Neuronal stem cell (in vitro differentiated cells): ENCODE data around the gene PCGF3.

ENCODE experiments used
- DNase-seq: peaks from one replicate; pipeline ENCODE4 v3.0.0-alpha.2; 2013; ENCODE audit warnings: low spot score
- H2AFZ ChIP-seq: one replicate; pipeline ENCODE4 v1.6.1; 2013; ENCODE audit warnings: mild to moderate bottlenecking, low read length, inconsistent platforms
- H2AK5ac ChIP-seq: 2 replicates; pipeline ENCODE4 v1.6.1; 2013; ENCODE audit warnings: low read depth, mild to moderate bottlenecking, inconsistent platforms, low read length, moderate library complexity, mixed read lengths
- H2BK120ac ChIP-seq: 2 replicates; pipeline ENCODE4 v1.6.1; 2013; ENCODE audit warnings: low read depth, mild to moderate bottlenecking, inconsistent platforms, low read length, moderate library complexity, mixed read lengths
- H2BK12ac ChIP-seq: one replicate; pipeline ENCODE4 v1.6.1; 2013; ENCODE audit warnings: low read length, inconsistent platforms
- H2BK15ac ChIP-seq: 2 replicates; pipeline ENCODE4 v1.6.1; 2013; ENCODE audit warnings: mild to moderate bottlenecking, low read length, inconsistent platforms, mixed read lengths
- H2BK5ac ChIP-seq: one replicate; pipeline ENCODE4 v1.6.1; 2013; ENCODE audit warnings: inconsistent platforms, mild to moderate bottlenecking, low read length, moderate library complexity
- H3K14ac ChIP-seq: one replicate; pipeline ENCODE4 v1.6.1; 2013; ENCODE audit warnings: low read length, inconsistent platforms
- H3K18ac ChIP-seq: 2 replicates; pipeline ENCODE4 v1.6.1; 2013; ENCODE audit warnings: low read length, inconsistent platforms
- H3K23ac ChIP-seq: 2 replicates; pipeline ENCODE4 v1.6.1; 2013; ENCODE audit warnings: low read depth, mild to moderate bottlenecking, mixed read lengths, low read length, inconsistent platforms; ENCODE audit not compliant: poor library complexity
- H3K27ac ChIP-seq: replicated peaks from 3 replicates; pipeline ENCODE4 v1.5.1; 2013; ENCODE audit warnings: low read length, inconsistent platforms
- H3K27me3 ChIP-seq, 3 experiments: 2 replicates each; pipeline ENCODE4 v1.6.1; 2013; ENCODE audit warnings: low read length in 3 of 3, mild to moderate bottlenecking in 2 of 3, inconsistent platforms in 1 of 3, low read depth in 1 of 3, mixed read lengths in 1 of 3, moderate library complexity in 1 of 3; ENCODE audit not compliant: control insufficient read depth in 3 of 3, insufficient read depth in 3 of 3
- H3K36me3 ChIP-seq, 2 donors: replicated peaks in 1 of 2; 2 replicates each; pipeline ENCODE4 v1.6.1; 2013; ENCODE audit warnings: low read length in 2 of 2; ENCODE audit not compliant: control insufficient read depth in 2 of 2, insufficient read depth in 2 of 2
- H3K4ac ChIP-seq: 2 replicates; pipeline ENCODE4 v1.6.1; 2013; ENCODE audit warnings: inconsistent platforms, mild to moderate bottlenecking, low read length, moderate library complexity
- H3K4me1 ChIP-seq, 2 donors: 1 replicate in 1 of 2; 2 replicates in 1 of 2; pipeline ENCODE4 v1.6.1; 2013; ENCODE audit warnings: low read length in 2 of 2, low read depth in 1 of 2; ENCODE audit not compliant: control insufficient read depth in 2 of 2, insufficient read depth in 1 of 2
- H3K4me2 ChIP-seq: one replicate; pipeline ENCODE4 v1.6.1; 2013; ENCODE audit warnings: mild to moderate bottlenecking, low read length, inconsistent platforms; ENCODE audit not compliant: insufficient read depth, poor library complexity, severe bottlenecking
- H3K4me3 ChIP-seq, 2 donors: 2 replicates each; pipeline ENCODE4 v1.5.1; 2013; ENCODE audit warnings: low read length in 2 of 2, mild to moderate bottlenecking in 2 of 2, inconsistent platforms in 1 of 2, moderate library complexity in 1 of 2
- H3K79me1 ChIP-seq: one replicate; pipeline ENCODE4 v1.6.1; 2013; ENCODE audit warnings: low read depth, mild to moderate bottlenecking, inconsistent platforms, low read length, moderate library complexity
- H3K9ac ChIP-seq: one replicate; pipeline ENCODE4 v1.6.1; 2013; ENCODE audit warnings: mild to moderate bottlenecking, low read depth, low read length, inconsistent platforms; ENCODE audit not compliant: poor library complexity
- H3K9me3 ChIP-seq, 2 donors: replicated peaks in 1 of 2; 2 replicates each; pipeline versions ENCODE3 to v1.6.1; 2013; ENCODE audit warnings: low read length in 2 of 2, mild to moderate bottlenecking in 2 of 2, inconsistent platforms in 1 of 2, low read depth in 1 of 2, mixed read lengths in 1 of 2, moderate library complexity in 1 of 2; ENCODE audit not compliant: control insufficient read depth in 2 of 2, insufficient read depth in 1 of 2
- H4K8ac ChIP-seq: one replicate; pipeline ENCODE4 v1.6.1; 2013; ENCODE audit warnings: low read depth, mild to moderate bottlenecking, inconsistent platforms, low read length, moderate library complexity
- H4K91ac ChIP-seq: one replicate; pipeline ENCODE4 v1.6.1; 2013; ENCODE audit warnings: low read length, low read depth, mild to moderate bottlenecking, inconsistent platforms; ENCODE audit not compliant: poor library complexity
- WGBS, 2 donors: extraction: QIAGEN DNeasy Blood & Tissue Kit; methylation state at CpG; one replicate each; pipeline ENCODE4 v1.1.7; 2013; ENCODE audit warnings: missing lambda C conversion rate in 2 of 2, mixed read lengths in 1 of 2; ENCODE audit not compliant: insufficient read length in 2 of 2, insufficient replicate concordance in 1 of 2; ENCODE audit errors: extremely low coverage in 2 of 2; 5-methylcytosine and 5-hydroxymethylcytosine counted together

The PCGF3 gene

DNA sequence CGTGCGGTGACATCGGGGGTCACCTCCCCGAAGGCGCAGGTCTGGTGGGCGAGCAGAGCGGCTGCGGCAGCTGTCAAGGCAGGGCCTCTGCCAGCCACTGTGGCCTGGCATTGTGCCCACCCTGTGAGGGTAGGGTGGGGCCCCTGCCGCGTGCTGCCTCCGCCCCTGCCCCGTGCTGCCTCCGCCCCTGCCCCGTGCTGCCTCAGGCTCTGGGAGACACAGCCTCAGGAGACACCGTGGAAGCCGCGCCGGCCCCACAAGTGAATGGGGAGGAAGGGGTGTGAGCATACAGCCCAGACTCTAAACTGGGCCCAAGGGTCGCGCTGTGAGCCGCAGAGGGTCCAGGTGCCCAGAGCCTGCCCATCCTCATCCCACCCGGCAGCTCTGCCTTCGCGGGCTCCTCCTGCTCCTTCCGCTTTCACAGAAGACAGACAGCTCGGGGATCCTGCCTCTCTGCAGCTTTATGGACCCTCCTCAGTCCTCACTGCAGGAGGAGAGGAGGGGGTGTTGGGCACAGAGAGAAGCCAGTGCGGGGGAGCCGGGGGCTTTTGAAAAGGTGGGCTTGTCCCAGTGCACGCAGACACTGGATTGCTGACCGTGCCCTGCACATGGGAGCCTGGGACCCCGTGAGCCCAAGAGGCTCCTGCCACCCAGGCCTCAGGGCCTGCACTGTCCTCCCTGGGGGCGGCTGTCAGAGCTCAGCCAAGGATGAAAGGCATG lies 27.4 kb downstream of the PCGF3 start:
- Histone ChIP-seq H3K27me3 (no peaks in the 10 kb centered on the region), H3K4me2 (no peak overlapping the region), H2BK5ac (peak overlapping the region; percentile 39), H2BK120ac (no peak overlapping the region), H3K23ac (no peak overlapping the region), H4K8ac (no peak overlapping the region), H4K91ac (no peak overlapping the region), H2AK5ac (no peak overlapping the region), H2BK12ac (peak overlapping the region; percentile 22), H3K27ac (no peak overlapping the region), H3K9ac (no peak overlapping the region), H2AFZ (no peak overlapping the region), H3K36me3 (peaks cover 45 to 84% of the 10 kb centered on the region in 2 donors), H3K4me3 (peak overlapping the region in 1 of 2 donors; percentile 28), H3K4me1 (no peaks in the 10 kb centered on the region), H3K14ac (no peak overlapping the region), H3K79me1 (peaks cover 23% of the 10 kb centered on the region), H3K4ac (no peak overlapping the region), H3K18ac (no peak overlapping the region), H3K9me3 (peaks cover 0 to 5% of the 10 kb centered on the region in 2 donors), H2BK15ac (no peak overlapping the region)
- DNase-seq, result no peak
- WGBS, 2 donors, result no CpG with 5 or more reads among the region's 32 CpGs

- peaks cover 0 to 5% of the 10 kb centered on the region in 2 donors for H3K9me3 ChIP-seq
- H3K18ac ChIP-seq, result no peak overlapping the region
- no peak overlapping the region for H3K9ac ChIP-seq
- peaks cover 23% of the 10 kb centered on the region for H3K79me1 ChIP-seq
- no peak overlapping the region for H4K91ac ChIP-seq
- H3K4ac ChIP-seq, result no peak overlapping the region
- no peak overlapping the region for H4K8ac ChIP-seq
- H2BK120ac ChIP-seq, result no peak overlapping the region
- no peak overlapping the region for H3K27ac ChIP-seq
- no peak overlapping the region for H3K14ac ChIP-seq
- H2BK15ac ChIP-seq, result no peak overlapping the region
- no peak overlapping the region for H2AK5ac ChIP-seq
- no peaks in the 10 kb centered on the region for H3K27me3 ChIP-seq
- H2BK12ac ChIP-seq, result no peak overlapping the region
- no peak overlapping the region for H3K4me3 ChIP-seq
- peaks cover 46 to 83% of the 10 kb centered on the region in 2 donors for H3K36me3 ChIP-seq
- no peak for DNase-seq
- WGBS, 2 donors, result no CpG with 5 or more reads among the region's 18 CpGs
- H3K4me2 ChIP-seq, result no peak overlapping the region
- no peaks in the 10 kb centered on the region for H3K4me1 ChIP-seq
- no peak overlapping the region for H2AFZ ChIP-seq
- no peak overlapping the region for H3K23ac ChIP-seq
- peak overlapping the region; percentile 39 for H2BK5ac ChIP-seq
These were observed 28.0 kb downstream of the PCGF3 start for GRCh38 chr4:733631-733980.

DNA sequence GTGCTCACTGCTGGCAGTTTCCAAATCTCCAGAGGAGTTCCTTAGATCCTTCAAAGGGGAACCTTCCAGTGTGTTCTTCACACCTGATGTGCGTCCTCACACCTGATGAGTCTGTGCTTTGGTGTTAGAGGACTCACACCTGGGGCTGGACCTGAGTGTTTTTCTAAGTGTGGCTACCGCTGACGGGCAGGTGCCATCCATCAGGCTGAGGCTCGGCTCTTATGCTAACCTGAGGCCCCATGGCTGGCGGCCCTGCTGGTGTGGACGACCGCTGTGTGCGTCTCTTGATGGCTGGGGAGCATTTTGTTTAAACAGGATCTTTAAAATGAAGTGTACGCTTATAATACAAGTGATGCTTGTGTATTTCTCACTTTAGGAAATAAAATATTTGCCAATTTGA lies 28.4 kb downstream of the PCGF3 start:
- Histone ChIP-seq H2BK120ac (no peak overlapping the region), H2BK12ac (no peak overlapping the region), H2AFZ (no peak overlapping the region), H3K14ac (no peak overlapping the region), H3K4me2 (no peak overlapping the region), H4K91ac (no peak overlapping the region), H3K79me1 (peaks cover 23% of the 10 kb centered on the region), H2BK5ac (no peak overlapping the region), H3K4ac (no peak overlapping the region), H3K18ac (no peak overlapping the region), H3K27ac (no peak overlapping the region), H3K9me3 (peaks cover 0 to 5% of the 10 kb centered on the region in 2 donors), H3K4me1 (no peaks in the 10 kb centered on the region), H3K9ac (no peak overlapping the region), H3K23ac (no peak overlapping the region), H2BK15ac (no peak overlapping the region), H3K4me3 (no peak overlapping the region), H3K36me3 (peaks cover 46 to 86% of the 10 kb centered on the region in 2 donors), H4K8ac (no peak overlapping the region), H2AK5ac (no peak overlapping the region), H3K27me3 (no peaks in the 10 kb centered on the region)
- no CpG with 5 or more reads among the region's 9 CpGs for WGBS, 2 donors
- DNase-seq, result no peak

DNA sequence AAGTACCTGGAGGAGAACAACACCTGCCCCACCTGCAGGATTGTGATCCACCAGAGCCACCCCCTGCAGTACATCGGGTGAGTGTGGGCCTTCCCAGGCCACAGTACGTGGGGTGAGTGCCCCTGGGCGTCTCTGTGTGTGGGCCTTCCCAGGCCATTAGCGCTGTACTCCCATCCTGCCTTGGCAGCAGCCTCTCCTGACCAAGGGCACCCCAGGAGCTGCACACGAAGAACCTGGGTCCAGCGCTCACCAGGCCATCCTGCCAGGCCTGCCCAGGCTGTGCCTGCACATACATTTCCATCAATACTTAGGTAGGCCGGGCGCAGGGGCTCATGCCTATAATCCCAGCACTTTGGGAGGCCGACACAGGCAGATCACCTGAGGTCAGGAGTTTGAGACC lies 29.3 kb downstream of the PCGF3 start:
- H3K4me2 ChIP-seq, result no peak overlapping the region
- no peak overlapping the region for H3K4me3 ChIP-seq
- no peak overlapping the region for H3K23ac ChIP-seq
- H4K91ac ChIP-seq, result no peak overlapping the region
- no peak overlapping the region for H3K27ac ChIP-seq
- no peaks in the 10 kb centered on the region for H3K27me3 ChIP-seq
- no peak overlapping the region for H3K9ac ChIP-seq
- H3K14ac ChIP-seq, result no peak overlapping the region
- H3K4me1 ChIP-seq, result no peaks in the 10 kb centered on the region
- H4K8ac ChIP-seq, result no peak overlapping the region
- no CpG with 5 or more reads among the region's 9 CpGs for WGBS, 2 donors
- H2BK15ac ChIP-seq, result no peak overlapping the region
- H3K79me1 ChIP-seq, result peaks cover 22% of the 10 kb centered on the region
- no peak overlapping the region for H2BK12ac ChIP-seq
- H2AFZ ChIP-seq, result no peak overlapping the region
- peaks cover 50 to 86% of the 10 kb centered on the region in 2 donors for H3K36me3 ChIP-seq
- no peak overlapping the region for H2AK5ac ChIP-seq
- no peak overlapping the region for H3K18ac ChIP-seq
- H3K4ac ChIP-seq, result no peak overlapping the region
- no peak for DNase-seq
- no peak overlapping the region for H2BK5ac ChIP-seq
- H2BK120ac ChIP-seq, result no peak overlapping the region
- H3K9me3 ChIP-seq, result peaks cover 0 to 5% of the 10 kb centered on the region in 2 donors
